Fibroblast of lung (primary cell): ENCODE measurements around the gene HACD4. TPM values are rescaled to one million over a fixed set of nuclear protein-coding genes. Genes with fewer than 3 reads are reported as not detected.

Experiments
- DNase-seq, 2 donors: peaks; one replicate each; pipeline versions ENCODE4 v3.0.0 to v3.0.0-alpha.2; 2010; ENCODE audit warnings: low read depth in 2 of 2
- H2AFZ ChIP-seq: 2 replicates; pipeline ENCODE4 v1.5.1; 2012; ENCODE audit warnings: low read length, control low read depth, inconsistent platforms
- H3K27ac ChIP-seq: 2 replicates; pipeline ENCODE4 v1.5.1; 2011; ENCODE audit warnings: low read length, control low read depth; ENCODE audit not compliant: insufficient read depth
- H3K27me3 ChIP-seq: 2 replicates; pipeline ENCODE4 v1.5.1; 2011; ENCODE audit warnings: mild to moderate bottlenecking, low read length; ENCODE audit not compliant: control insufficient read depth, insufficient read depth
- H3K36me3 ChIP-seq: 2 replicates; pipeline ENCODE4 v1.5.1; 2011; ENCODE audit warnings: low read length; ENCODE audit not compliant: control insufficient read depth, insufficient read depth
- H3K4me1 ChIP-seq: 2 replicates; pipeline ENCODE4 v1.5.1; 2011; ENCODE audit warnings: low read length; ENCODE audit not compliant: control insufficient read depth, insufficient read depth; ENCODE audit errors: extremely low read depth
- H3K4me2 ChIP-seq: 2 replicates; pipeline ENCODE4 v1.5.1; 2011; ENCODE audit warnings: low read length, control low read depth; ENCODE audit not compliant: insufficient read depth; ENCODE audit errors: extremely low read depth
- H3K4me3 ChIP-seq, 4 experiments: fragments of 200-600 bp in 1 of 4; sonication (generic) in 1 of 4; replicated peaks in 1 of 4; 2 replicates each; pipeline ENCODE4 v1.5.1; 2011 to 2016; ENCODE audit warnings: low read length in 4 of 4, low read depth in 3 of 4, mild to moderate bottlenecking in 3 of 4, control low read depth in 2 of 4, inconsistent platforms in 1 of 4, mixed read lengths in 1 of 4; ENCODE audit not compliant: insufficient read depth in 1 of 4; ENCODE audit errors: control extremely low read depth in 1 of 4
- H3K79me2 ChIP-seq: 2 replicates; pipeline ENCODE4 v1.5.1; 2012; ENCODE audit warnings: mild to moderate bottlenecking, low read length, inconsistent platforms; ENCODE audit not compliant: control insufficient read depth, insufficient read depth
- H3K9ac ChIP-seq: 2 replicates; pipeline ENCODE4 v1.5.1; 2011; ENCODE audit warnings: mild to moderate bottlenecking, low read length, control low read depth; ENCODE audit not compliant: insufficient read depth
- H3K9me3 ChIP-seq: 2 replicates; pipeline ENCODE4 v1.5.1; 2012; ENCODE audit warnings: low read depth, low read length; ENCODE audit not compliant: control insufficient read depth, insufficient read depth
- H4K20me1 ChIP-seq: 2 replicates; pipeline ENCODE4 v1.5.1; 2011; ENCODE audit warnings: low read length; ENCODE audit not compliant: control insufficient read depth, insufficient read depth; ENCODE audit errors: extremely low read depth
- CTCF ChIP-seq, 2 donors: IDR thresholded peaks in 1 of 2; conservative IDR thresholded peaks in 1 of 2; 1 replicate in 1 of 2; 2 replicates in 1 of 2; pipeline ENCODE4 v1.5.1; 2011 to 2012; ENCODE audit warnings: low read length in 2 of 2, control low read depth in 1 of 2, inconsistent platforms in 1 of 2, low read depth in 1 of 2, mild to moderate bottlenecking in 1 of 2
- EZH2 ChIP-seq: IDR thresholded peaks from 2 replicates; pipeline ENCODE4 v1.5.1; 2012; ENCODE audit warnings: low read length, control low read depth, mild to moderate bottlenecking; ENCODE audit errors: missing control alignments
- polyA plus RNA-seq, 2 donors: library from polyadenylated mRNA; depleted of rRNA in 1 of 2; stranded (reverse) in 1 of 2; unstranded in 1 of 2; fragments of >200 nt; gene quantifications; 2 replicates each; pipeline ENCODE4 v1.2.1, GENCODE V29; 2011 to 2012; ENCODE audit warnings: missing spikeins in 1 of 2
- total RNA-seq: library from RNA; depleted of rRNA; stranded (reverse); fragments of >200 nt; gene quantifications from 2 replicates; pipeline ENCODE4 v1.2.1, GENCODE V29; 2014

The HACD4 gene
- total and polyA plus RNA-seq, 2 donors (not counting 1 experiment from before 2014, with no cell fraction given), result 24.9 to 27.1 TPM

- Histone ChIP-seq H3K4me1 (no peaks in the 10 kb centered on the region), H4K20me1 (no peaks in the 10 kb centered on the region), H3K9me3 (no peaks in the 10 kb centered on the region), H3K79me2 (no peaks in the 10 kb centered on the region), H3K27me3 (no peaks in the 10 kb centered on the region), H3K4me2 (no peak overlapping the region), H3K4me3 (no peak overlapping the region), H3K9ac (no peak overlapping the region), H3K36me3 (no peaks in the 10 kb centered on the region), H2AFZ (no peak overlapping the region), H3K27ac (no peak overlapping the region)
- TF ChIP-seq CTCF (conservative IDR thresholded peaks at IDR 0.05 in 1 of 2, IDR thresholded peaks at IDR 0.05 in 1 of 2; ENCODE audit: low read depth in 1 of 2, low read length in 2 of 2) (no peak), EZH2 (no peak)
- DNase-seq, result no peak
These were observed 11.0 kb upstream of the HACD4 start for GRCh38 chr9:21042466-21042865.

GRCh38 chr9:21039302-21039701 lies 7.9 kb upstream of the HACD4 start:
- Histone ChIP-seq H3K9me3 (no peaks in the 10 kb centered on the region), H4K20me1 (no peaks in the 10 kb centered on the region), H2AFZ (no peak overlapping the region), H3K79me2 (no peaks in the 10 kb centered on the region), H3K4me2 (no peak overlapping the region), H3K4me3 (no peak overlapping the region), H3K27me3 (no peaks in the 10 kb centered on the region), H3K27ac (no peak overlapping the region), H3K4me1 (no peaks in the 10 kb centered on the region), H3K36me3 (no peaks in the 10 kb centered on the region), H3K9ac (no peak overlapping the region)
- TF ChIP-seq EZH2, result no peak
- no peak for TF ChIP-seq CTCF (conservative IDR thresholded peaks at IDR 0.05 in 1 of 2, IDR thresholded peaks at IDR 0.05 in 1 of 2; ENCODE audit: low read depth in 1 of 2, low read length in 2 of 2)
- no peak for DNase-seq

GRCh38 chr9:21037278-21037677 lies 5.8 kb upstream of the HACD4 start:
- no peaks in the 10 kb centered on the region for H3K9me3 ChIP-seq
- H3K27me3 ChIP-seq, result no peaks in the 10 kb centered on the region
- no peak overlapping the region for H3K4me2 ChIP-seq
- H3K27ac ChIP-seq, result no peak overlapping the region
- H3K36me3 ChIP-seq, result no peaks in the 10 kb centered on the region
- TF ChIP-seq CTCF (conservative IDR thresholded peaks at IDR 0.05 in 1 of 2, IDR thresholded peaks at IDR 0.05 in 1 of 2; ENCODE audit: low read depth in 1 of 2, low read length in 2 of 2) (no peak), EZH2 (no peak)
- no peaks in the 10 kb centered on the region for H4K20me1 ChIP-seq
- no peak overlapping the region for H3K4me3 ChIP-seq
- H3K9ac ChIP-seq, result no peak overlapping the region
- DNase-seq, result no peak
- no peaks in the 10 kb centered on the region for H3K79me2 ChIP-seq
- H3K4me1 ChIP-seq, result no peaks in the 10 kb centered on the region
- H2AFZ ChIP-seq, result no peak overlapping the region
